Mesodermal cell (in vitro differentiated cells): ENCODE results near the gene ARHGEF7.

Experiments used
- H3K27ac ChIP-seq: 2 replicates; pipeline ENCODE4 v1.7.0; 2013; ENCODE audit warnings: mild to moderate bottlenecking, low read depth, low read length, moderate library complexity; ENCODE audit not compliant: severe bottlenecking
- H3K36me3 ChIP-seq: 2 replicates; pipeline ENCODE4 v1.7.1; 2013; ENCODE audit warnings: mild to moderate bottlenecking, low read length, moderate library complexity; ENCODE audit not compliant: control insufficient read depth, insufficient read depth
- H3K4me1 ChIP-seq: one replicate; pipeline ENCODE4 v1.7.1; 2013; ENCODE audit warnings: mild to moderate bottlenecking, low read length; ENCODE audit not compliant: insufficient read depth, control insufficient read depth, poor library complexity, severe bottlenecking
- H3K4me3 ChIP-seq: 2 replicates; pipeline ENCODE4 v1.7.0; 2013; ENCODE audit warnings: low read length, control low read depth, mild to moderate bottlenecking; ENCODE audit not compliant: insufficient read depth, poor library complexity, severe bottlenecking; ENCODE audit errors: extremely low read depth
- H3K9me3 ChIP-seq: 2 replicates; pipeline ENCODE4 v1.7.1; 2013; ENCODE audit warnings: mild to moderate bottlenecking, low read length, moderate library complexity; ENCODE audit not compliant: control insufficient read depth
- WGBS, 2 experiments: methylation state at CpG; one replicate each; pipeline ENCODE4 v1.1.5; 2013; ENCODE audit warnings: missing lambda C conversion rate in 2 of 2; ENCODE audit not compliant: insufficient coverage in 2 of 2; 5-methylcytosine and 5-hydroxymethylcytosine counted together

Gene ARHGEF7

DNA sequence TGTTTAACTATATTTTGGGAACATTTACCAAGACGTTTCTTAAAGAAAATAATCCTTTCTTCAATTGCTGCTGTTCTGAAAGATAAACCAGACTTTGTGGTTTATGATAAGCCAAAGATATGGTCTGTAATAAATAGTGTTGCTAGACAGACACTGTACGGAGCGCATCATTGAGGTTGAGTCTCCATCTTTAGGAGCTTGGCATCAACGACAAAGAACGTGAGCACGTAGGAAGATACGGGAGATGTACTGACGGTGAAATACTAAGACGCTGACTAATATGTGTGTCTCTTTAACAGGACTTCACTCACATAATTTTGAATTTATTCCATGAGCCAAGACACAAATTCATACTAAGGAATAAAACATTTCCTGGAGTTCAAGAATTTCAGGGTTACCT lies 221.6 kb downstream of the ARHGEF7 start:
- H3K9me3 ChIP-seq = peaks cover 2% of the 10 kb centered on the region
- no peak overlapping the region for H3K27ac ChIP-seq
- WGBS, 2 experiments = 96 to 98% methylated on average over 6 to 8 of the region's 9 CpGs
- peaks cover 7% of the 10 kb centered on the region for H3K4me1 ChIP-seq
- H3K36me3 ChIP-seq = no peaks in the 10 kb centered on the region
- no peak overlapping the region for H3K4me3 ChIP-seq

DNA sequence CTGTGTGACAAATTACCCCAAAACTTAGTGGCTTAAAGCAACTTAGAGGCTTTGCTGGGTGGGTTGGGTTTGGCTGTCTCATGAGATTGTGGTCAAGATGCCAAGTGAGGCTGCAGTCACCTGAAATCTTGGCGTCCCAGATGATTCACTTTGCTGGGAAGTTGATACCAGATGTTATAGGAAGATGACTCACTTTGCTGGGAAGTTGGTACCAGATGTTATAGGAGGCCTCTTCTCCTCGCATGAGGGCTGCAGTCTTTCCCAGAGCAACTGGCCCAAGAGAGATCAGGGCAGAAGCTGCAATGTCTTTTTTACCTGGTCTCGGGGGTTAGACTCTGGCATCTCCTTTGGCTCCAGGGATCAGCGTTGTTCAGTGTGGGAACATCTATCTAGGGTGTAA lies 222.1 kb downstream of the ARHGEF7 start:
- Histone ChIP-seq H3K36me3 (no peaks in the 10 kb centered on the region), H3K4me3 (no peak overlapping the region), H3K4me1 (peaks cover 7% of the 10 kb centered on the region), H3K27ac (no peak overlapping the region), H3K9me3 (peaks cover 2% of the 10 kb centered on the region)
- 77 to 78% methylated on average over 2 to 4 of the region's 4 CpGs for WGBS, 2 experiments

DNA sequence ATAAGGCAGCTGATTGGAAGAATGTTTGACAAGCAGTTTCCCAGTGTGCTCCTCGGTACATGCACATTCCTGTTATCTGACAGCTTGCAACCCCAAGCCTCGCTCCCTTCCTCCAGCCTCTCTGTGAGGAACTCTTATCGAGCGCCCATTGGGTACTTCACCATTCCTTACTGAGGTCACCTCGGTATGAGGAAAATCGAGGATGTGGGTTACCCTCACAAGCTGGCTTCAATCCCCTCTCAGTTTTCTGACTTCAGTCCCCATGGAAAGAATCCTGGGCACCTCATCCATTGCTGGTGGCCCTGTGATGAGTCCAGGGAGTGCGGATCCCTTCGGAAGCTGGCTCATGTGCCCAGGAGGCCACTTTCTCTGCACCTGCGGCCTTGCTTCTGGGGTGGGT lies 222.6 kb downstream of the ARHGEF7 start:
- no peak overlapping the region for H3K4me3 ChIP-seq
- no peak overlapping the region for H3K27ac ChIP-seq
- H3K36me3 ChIP-seq = no peaks in the 10 kb centered on the region
- 93 to 99% methylated on average over 8 to 9 of the region's 9 CpGs for WGBS, 2 experiments
- peaks cover 2% of the 10 kb centered on the region for H3K9me3 ChIP-seq
- H3K4me1 ChIP-seq = peaks cover 7% of the 10 kb centered on the region

DNA sequence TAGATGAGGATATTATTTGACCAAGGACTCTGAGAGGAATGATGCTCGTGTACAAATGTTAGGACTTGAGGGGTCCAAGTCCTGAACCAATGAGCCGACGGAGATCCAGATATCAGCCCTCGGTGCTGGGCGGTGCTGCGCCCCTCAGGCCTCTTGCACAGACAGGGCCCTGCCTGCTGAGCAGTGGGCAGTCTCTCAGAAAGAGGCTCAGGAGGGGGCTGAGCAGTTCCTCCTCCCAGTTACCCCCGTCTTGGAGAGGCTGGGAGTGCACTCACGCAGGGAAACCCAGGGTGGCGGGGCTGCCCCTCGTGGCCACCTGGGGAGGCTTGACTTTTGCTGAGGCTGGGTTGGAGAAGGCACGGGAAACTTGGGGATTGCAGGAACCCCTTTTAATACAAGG lies 223.7 kb downstream of the ARHGEF7 start:
- Histone ChIP-seq H3K36me3 (no peaks in the 10 kb centered on the region), H3K4me1 (peaks cover 7% of the 10 kb centered on the region), H3K4me3 (no peak overlapping the region), H3K27ac (no peak overlapping the region), H3K9me3 (peaks cover 2% of the 10 kb centered on the region)
- WGBS, 2 experiments = 79 to 86% methylated on average over 11 of the region's 11 CpGs

DNA sequence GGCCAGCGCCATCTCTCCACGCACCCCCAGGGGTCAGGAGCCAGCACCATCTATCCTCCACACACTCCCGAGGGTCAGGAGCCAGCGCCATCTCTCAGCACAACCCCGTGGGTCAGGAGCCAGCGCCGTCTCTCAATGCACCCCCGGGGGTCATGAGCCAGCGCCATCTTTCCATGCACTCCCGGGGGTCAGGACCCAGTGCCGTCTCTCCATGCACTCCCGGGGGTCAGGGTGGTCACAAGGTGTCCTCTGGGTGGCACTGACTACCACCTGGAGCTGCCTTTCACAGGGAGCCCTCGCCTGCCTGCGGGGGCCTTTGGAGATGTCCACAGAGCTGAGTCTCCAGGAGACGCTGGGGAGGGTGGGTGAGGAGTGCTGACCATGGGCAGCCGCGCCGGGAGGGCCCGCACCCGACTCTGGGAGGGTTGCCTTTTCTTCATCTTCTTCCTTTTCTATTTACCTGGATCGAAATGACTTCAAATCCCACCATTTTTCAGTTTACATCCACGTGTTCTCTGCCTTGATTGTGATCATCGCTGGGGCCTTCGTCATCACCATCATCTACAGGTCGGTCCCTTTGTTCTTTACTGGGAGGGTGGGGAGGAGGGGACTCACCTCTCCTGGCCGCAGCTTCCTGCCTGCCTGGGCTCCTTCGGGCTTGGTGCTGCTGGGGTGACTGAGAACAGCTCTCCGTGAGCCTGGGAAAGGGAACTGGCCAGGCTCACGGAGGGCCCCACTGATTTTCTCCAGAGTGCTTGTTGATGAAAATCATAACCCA lies 224.4 kb downstream of the ARHGEF7 start:
- WGBS, 2 experiments = 92 to 95% methylated on average over 19 to 21 of the region's 29 CpGs
- peaks cover 2% of the 10 kb centered on the region for H3K9me3 ChIP-seq
- H3K36me3 ChIP-seq = no peaks in the 10 kb centered on the region
- H3K4me1 ChIP-seq = peaks cover 7% of the 10 kb centered on the region
- H3K27ac ChIP-seq = no peak overlapping the region
- H3K4me3 ChIP-seq = no peak overlapping the region

DNA sequence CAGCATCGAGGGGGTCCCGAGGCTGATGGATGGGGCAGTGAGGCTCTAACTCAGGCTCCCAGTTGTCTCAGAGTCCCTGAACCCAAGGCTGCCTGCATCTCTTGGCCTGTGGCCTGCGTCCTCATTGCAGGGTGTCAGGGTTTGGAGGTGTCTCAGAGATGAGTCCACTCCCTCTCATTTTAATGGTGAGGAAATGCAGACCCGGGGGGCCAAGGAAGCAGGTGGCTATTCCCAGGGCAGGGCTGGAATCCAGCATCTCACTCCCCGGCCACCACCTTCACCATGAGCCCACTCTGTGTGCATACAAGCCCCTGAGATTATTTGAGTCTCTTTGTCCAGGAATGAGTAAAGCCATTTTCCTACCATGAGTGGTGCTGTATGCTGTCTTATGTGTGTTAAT lies 226.8 kb downstream of the ARHGEF7 start:
- 85 to 95% methylated on average over 3 to 4 of the region's 5 CpGs for WGBS, 2 experiments
- no peak overlapping the region for H3K27ac ChIP-seq

DNA sequence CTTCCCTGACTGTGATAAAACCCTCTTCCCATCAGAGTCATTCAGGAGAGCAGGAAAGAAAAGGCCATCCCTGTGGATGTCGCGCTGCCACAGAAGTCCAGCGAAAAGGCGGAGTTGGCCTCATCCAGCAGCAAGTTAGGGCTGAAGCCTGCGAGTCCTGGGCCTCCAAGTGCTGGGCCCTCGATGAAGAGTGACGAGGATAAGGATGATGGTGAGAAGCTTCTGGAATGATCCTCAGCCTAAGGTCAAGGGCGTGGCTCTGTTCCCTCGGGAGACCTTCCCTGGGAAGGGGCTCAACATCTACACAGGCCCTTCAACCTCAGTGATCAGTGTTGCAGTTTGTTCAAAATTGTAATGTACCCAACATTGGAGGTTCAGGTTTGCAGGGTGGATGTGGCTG lies 227.6 kb downstream of the ARHGEF7 start:
- no peak overlapping the region for H3K4me3 ChIP-seq
- no peak overlapping the region for H3K27ac ChIP-seq
- H3K9me3 ChIP-seq = no peaks in the 10 kb centered on the region
- 94 to 98% methylated on average over 4 to 9 of the region's 9 CpGs for WGBS, 2 experiments
- no peaks in the 10 kb centered on the region for H3K36me3 ChIP-seq
- no peaks in the 10 kb centered on the region for H3K4me1 ChIP-seq

More for the DNA sequence above, 226.8 kb downstream of the ARHGEF7 start:
- H3K9me3 ChIP-seq = no peaks in the 10 kb centered on the region
- H3K36me3 ChIP-seq = no peaks in the 10 kb centered on the region
- H3K4me3 ChIP-seq = no peak overlapping the region
- peaks cover 7% of the 10 kb centered on the region for H3K4me1 ChIP-seq

DNA sequence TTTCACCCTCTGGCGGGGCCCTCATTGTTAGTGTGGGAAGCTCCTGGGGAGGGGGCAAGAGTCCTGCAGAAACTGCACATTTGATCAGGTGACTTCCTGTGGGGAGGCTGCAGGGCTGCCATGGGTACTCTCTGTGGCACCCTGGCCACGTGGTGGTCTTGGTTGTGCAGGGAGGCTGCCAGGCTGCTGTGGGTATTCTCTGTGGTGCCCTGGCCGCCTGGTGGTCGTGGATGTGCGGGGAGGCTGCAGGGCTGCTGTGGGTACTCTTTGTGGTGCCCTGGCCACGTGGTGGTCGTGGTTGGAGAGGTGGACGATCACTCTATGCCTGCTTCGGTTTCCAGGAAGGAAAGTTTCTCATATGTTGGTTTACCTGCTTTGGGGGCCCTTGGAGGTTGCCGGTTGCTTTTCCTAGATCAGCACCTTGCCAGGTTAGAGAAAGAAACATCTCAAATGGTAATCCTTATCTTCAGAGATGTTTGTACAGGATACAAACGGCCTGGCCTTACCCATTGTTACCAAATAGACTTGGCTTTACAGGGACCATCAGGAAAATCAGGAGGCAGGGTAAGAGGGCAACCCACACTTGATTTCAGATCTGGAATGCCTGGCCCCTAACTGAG lies 228.2 kb downstream of the ARHGEF7 start:
- Histone ChIP-seq H3K9me3 (no peaks in the 10 kb centered on the region), H3K36me3 (no peaks in the 10 kb centered on the region), H3K27ac (no peak overlapping the region), H3K4me1 (no peaks in the 10 kb centered on the region), H3K4me3 (no peak overlapping the region)
- WGBS, 2 experiments = 82 to 87% methylated on average over 3 to 10 of the region's 11 CpGs

DNA sequence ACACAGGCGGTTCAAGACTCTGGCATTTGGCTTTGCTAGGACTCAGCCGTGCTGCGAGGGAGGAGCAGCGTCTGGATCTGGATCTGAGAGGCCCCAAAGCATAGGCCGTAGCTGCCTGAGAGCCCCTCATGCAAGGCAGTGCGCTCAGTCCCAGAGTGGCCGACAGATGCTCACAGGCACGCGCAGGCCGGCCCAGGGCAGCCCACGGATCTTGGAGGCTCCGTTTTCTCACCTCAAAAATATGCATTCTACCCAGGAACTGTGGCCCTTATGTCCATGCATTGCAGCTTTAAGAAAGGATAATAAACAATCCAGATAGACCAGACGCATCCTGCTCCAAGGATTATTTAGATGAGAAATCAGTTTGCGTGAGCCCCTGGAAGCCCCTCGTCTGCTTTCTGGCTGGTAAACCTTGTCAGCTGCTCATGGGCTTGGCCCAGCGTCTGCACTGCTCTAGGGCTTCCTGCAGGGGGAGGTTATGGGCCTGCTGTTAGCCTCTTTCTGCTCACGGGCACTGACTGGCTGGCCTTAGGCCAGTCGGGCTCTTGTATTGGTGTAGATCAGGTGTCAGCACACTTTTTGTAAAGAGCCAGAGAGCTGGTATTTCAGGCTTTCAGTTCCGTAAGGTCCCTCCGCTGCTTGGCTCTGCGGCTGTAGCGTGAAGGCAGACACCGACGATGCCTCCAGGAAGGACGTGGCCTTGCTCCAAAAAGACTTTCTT lies 229.5 kb downstream of the ARHGEF7 start:
- H3K36me3 ChIP-seq = no peaks in the 10 kb centered on the region
- WGBS, 2 experiments = 69 to 79% methylated on average over 20 to 22 of the region's 25 CpGs
- no peaks in the 10 kb centered on the region for H3K9me3 ChIP-seq
- H3K27ac ChIP-seq = no peak overlapping the region
- H3K4me1 ChIP-seq = no peaks in the 10 kb centered on the region
- no peak overlapping the region for H3K4me3 ChIP-seq

DNA sequence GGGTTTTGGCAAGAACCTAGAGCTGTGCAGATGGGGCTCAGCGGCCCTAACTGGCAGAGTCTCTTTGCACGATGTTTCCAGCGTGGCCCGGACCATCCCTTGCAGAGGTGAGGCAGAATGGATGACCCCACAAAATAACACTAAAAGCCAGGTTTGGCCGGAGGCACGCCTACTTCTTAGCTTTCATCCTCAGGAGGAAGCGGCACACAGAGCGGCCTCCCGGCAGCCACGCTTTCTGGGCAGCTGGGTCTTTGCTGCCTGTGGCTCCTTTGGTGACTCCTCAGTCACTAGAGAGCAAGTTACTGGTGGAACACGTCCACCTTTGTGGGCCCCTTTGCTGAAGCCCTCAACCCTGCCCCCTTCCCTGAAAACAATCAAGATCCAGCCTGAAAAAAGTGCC lies 230.6 kb downstream of the ARHGEF7 start:
- Histone ChIP-seq H3K4me1 (no peaks in the 10 kb centered on the region), H3K4me3 (no peak overlapping the region), H3K27ac (no peak overlapping the region), H3K36me3 (no peaks in the 10 kb centered on the region), H3K9me3 (no peaks in the 10 kb centered on the region)
- 90 to 91% methylated on average over 11 of the region's 11 CpGs for WGBS, 2 experiments
